SK-N-SH (cell line): ENCODE measurements around the gene AGO1. TPM values are rescaled to one million over a fixed set of nuclear protein-coding genes. Genes with fewer than 3 reads are reported as not detected.

Experiments
- CTCF ChIA-PET: fragments of 300-600, 350-600 bp; formaldehyde crosslinking; extraction: SDS; loops from one replicate; lab custom pipeline; 2021; lab: Yijun Ruan, JAX
- POLR2A ChIA-PET: fragments of 350-600 bp; sonication (Branson Sonifier 250); formaldehyde crosslinking; extraction: SDS; loops from one replicate; lab custom pipeline; 2020; ENCODE audit warnings: antibody characterized with exemption, inconsistent platforms; lab: Yijun Ruan, JAX
- DNase-seq: peaks from one replicate; pipeline ENCODE4 v3.0.0; 2012
- H2AFZ ChIP-seq: fragments of 200-600 bp; sonication (generic); 2 replicates; pipeline ENCODE4 v1.8.1; 2016; ENCODE audit warnings: antibody characterized with exemption, mild to moderate bottlenecking, low read depth
- H3F3A ChIP-seq: fragments of 200-600 bp; sonication (generic); replicated peaks from 2 replicates; pipeline ENCODE3; 2016; ENCODE audit warnings: antibody characterized with exemption, mild to moderate bottlenecking; ENCODE audit not compliant: insufficient read depth
- H3K27ac ChIP-seq, 2 experiments: fragments of 200-500 bp in 1 of 2; fragments of 200-600 bp in 1 of 2; sonication (Bioruptor generic) in 1 of 2; sonication (generic), shearing (Covaris generic) in 1 of 2; 2 replicates each; pipeline versions ENCODE4 v1.5.1 to v1.6.1; 2014 to 2016; ENCODE audit warnings: low read depth in 2 of 2, inconsistent platforms in 1 of 2, low read length in 1 of 2, mild to moderate bottlenecking in 1 of 2, mixed read lengths in 1 of 2
- H3K27me3 ChIP-seq: fragments of 200-600 bp; sonication (generic), shearing (Covaris generic); 2 replicates; pipeline ENCODE4 v1.6.1; 2016; ENCODE audit warnings: mixed run types; ENCODE audit not compliant: insufficient read depth
- H3K36me3 ChIP-seq, 2 experiments: fragments of 200-500 bp in 1 of 2; fragments of 200-600 bp in 1 of 2; sonication (Bioruptor generic) in 1 of 2; sonication (generic) in 1 of 2; replicated peaks in 1 of 2; 2 replicates each; pipeline versions ENCODE3 to v1.5.1; 2014 to 2016; ENCODE audit warnings: low read length in 1 of 2, mild to moderate bottlenecking in 1 of 2; ENCODE audit not compliant: insufficient read depth in 2 of 2, control insufficient read depth in 1 of 2
- H3K4me1 ChIP-seq, 2 experiments: fragments of 200-500 bp in 1 of 2; fragments of 200-600 bp in 1 of 2; sonication (Bioruptor generic) in 1 of 2; sonication (generic), shearing (Covaris generic) in 1 of 2; 2 replicates each; pipeline versions ENCODE4 v1.5.1 to v1.6.1; 2014 to 2016; ENCODE audit warnings: low read depth in 1 of 2, low read length in 1 of 2, mixed run types in 1 of 2; ENCODE audit not compliant: insufficient read depth in 2 of 2, control insufficient read depth in 1 of 2
- H3K4me2 ChIP-seq: fragments of 200-600 bp; sonication (generic), shearing (Covaris generic); 2 replicates; pipeline ENCODE4 v1.6.1; 2017; ENCODE audit warnings: mixed run types
- H3K4me3 ChIP-seq, 2 experiments: fragments of 200-500 bp in 1 of 2; fragments of 200-600 bp in 1 of 2; sonication (Bioruptor generic) in 1 of 2; sonication (generic), shearing (Covaris generic) in 1 of 2; 2 replicates each; pipeline versions ENCODE4 v1.5.1 to v1.8.1; 2014 to 2016; ENCODE audit warnings: low read depth in 2 of 2, inconsistent platforms in 1 of 2, low read length in 1 of 2, mild to moderate bottlenecking in 1 of 2, mixed read lengths in 1 of 2, moderate library complexity in 1 of 2
- H3K79me2 ChIP-seq: fragments of 200-600 bp; sonication (generic); 2 replicates; pipeline ENCODE4 v1.8.1; 2017; ENCODE audit warnings: mild to moderate bottlenecking; ENCODE audit not compliant: insufficient read depth
- H3K9ac ChIP-seq: fragments of 200-600 bp; sonication (generic); 2 replicates; pipeline ENCODE4 v1.6.1; 2017; ENCODE audit warnings: mixed run types
- H3K9me2 ChIP-seq: fragments of 200-600 bp; sonication (generic); 2 replicates; pipeline ENCODE4 v1.6.1; 2017; ENCODE audit warnings: mixed run types
- H3K9me3 ChIP-seq: fragments of 200-600 bp; sonication (generic); 2 replicates; pipeline ENCODE4 v1.6.1; 2017; ENCODE audit warnings: mixed run types, mild to moderate bottlenecking, moderate library complexity
- H4K20me1 ChIP-seq: fragments of 200-600 bp; sonication (generic); 2 replicates; pipeline ENCODE4 v1.6.1; 2017; ENCODE audit warnings: mild to moderate bottlenecking, mixed run types; ENCODE audit not compliant: insufficient read depth
- CHD2 ChIP-seq: fragments of 150-350 bp; IDR thresholded peaks from 2 replicates; pipeline ENCODE4 v1.6.1; 2018; ENCODE audit warnings: low read length; ENCODE audit not compliant: partially characterized antibody
- ELF1 ChIP-seq: IDR thresholded peaks from 2 replicates; pipeline ENCODE4 v1.4.0; 2012
- EP300 ChIP-seq, 2 experiments: IDR thresholded peaks; 2 replicates each; pipeline versions ENCODE4 v1.4.0 to v1.6.1; 2012; ENCODE audit warnings: borderline replicate concordance in 1 of 2, low read depth in 1 of 2, low read length in 1 of 2
- EZH2phosphoT487 ChIP-seq: fragments of 200-600 bp; sonication (generic); IDR thresholded peaks from 2 replicates; pipeline ENCODE4 v1.6.1; 2017; ENCODE audit warnings: low read depth, mixed run types, mild to moderate bottlenecking, antibody characterized with exemption, moderate library complexity, borderline replicate concordance
- MEF2A ChIP-seq: IDR thresholded peaks from 2 replicates; pipeline ENCODE4 v1.4.0; 2012; ENCODE audit warnings: low read depth, borderline replicate concordance
- NRF1 ChIP-seq: IDR thresholded peaks from 2 replicates; pipeline ENCODE4 v1.6.1; 2012; ENCODE audit warnings: low read depth, mild to moderate bottlenecking, low read length
- RCOR1 ChIP-seq: fragments of 150-350 bp; IDR thresholded peaks from 2 replicates; pipeline ENCODE4 v1.6.1; 2017; ENCODE audit warnings: antibody characterized with exemption, low read length
- SMC3 ChIP-seq: IDR thresholded peaks from 2 replicates; pipeline ENCODE4 v1.6.1; 2012; ENCODE audit warnings: low read depth, low read length, improper control_type of control experiment
- WGBS: methylation state at CpG from one replicate; pipeline ENCODE4 v1.1.6; 2017; ENCODE audit warnings: low lambda C conversion rate; 5-methylcytosine and 5-hydroxymethylcytosine counted together
- polyA plus RNA-seq, 3 experiments: library from polyadenylated mRNA; depleted of rRNA; stranded (reverse); fragments of >200 nt; gene quantifications; 2 replicates each; pipeline ENCODE4 v1.2.3, GENCODE V29; 2012
- TF ChIP-seq, protein P1 (sequence below): fragments of 150-350 bp; IDR thresholded peaks from 2 replicates; pipeline ENCODE4 v1.6.1; 2016; ENCODE audit warnings: mild to moderate bottlenecking, low read depth, low read length
- TF ChIP-seq, protein P2 (sequence below): fragments of 150-350 bp; IDR thresholded peaks from 2 replicates; pipeline ENCODE4 v1.6.1; 2017; ENCODE audit warnings: antibody characterized with exemption, low read length, low read depth, borderline replicate concordance
- TF ChIP-seq, protein P3 (sequence below): IDR thresholded peaks from 2 replicates; pipeline ENCODE4 v1.4.0; 2012; ENCODE audit warnings: low read depth, borderline replicate concordance

AGO1 gene
- polyA plus RNA-seq, 1 of the 3 experiments (the other 2 are of a cell fraction): 7.8 TPM

DNA sequence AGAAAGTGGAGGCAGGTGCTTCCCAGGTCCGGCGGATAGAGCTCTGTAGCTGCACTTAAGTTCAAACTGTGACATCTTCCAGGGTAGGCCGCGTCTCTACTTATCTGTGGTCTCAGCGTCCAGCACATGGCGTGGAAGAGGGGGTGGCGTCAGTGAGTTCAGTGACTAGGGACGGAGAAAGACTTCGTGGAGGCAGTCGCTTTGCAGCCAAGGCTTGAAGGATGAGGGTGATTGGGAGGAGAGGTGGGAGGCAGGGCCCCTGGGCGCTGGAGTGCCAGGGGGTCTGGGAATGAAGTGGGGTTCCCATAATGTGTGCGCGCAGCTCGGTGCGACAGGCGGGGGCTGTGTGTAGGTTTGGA lies 444 bp upstream of the AGO1 start (continued):
- TF ChIP-seq, protein P1, sequence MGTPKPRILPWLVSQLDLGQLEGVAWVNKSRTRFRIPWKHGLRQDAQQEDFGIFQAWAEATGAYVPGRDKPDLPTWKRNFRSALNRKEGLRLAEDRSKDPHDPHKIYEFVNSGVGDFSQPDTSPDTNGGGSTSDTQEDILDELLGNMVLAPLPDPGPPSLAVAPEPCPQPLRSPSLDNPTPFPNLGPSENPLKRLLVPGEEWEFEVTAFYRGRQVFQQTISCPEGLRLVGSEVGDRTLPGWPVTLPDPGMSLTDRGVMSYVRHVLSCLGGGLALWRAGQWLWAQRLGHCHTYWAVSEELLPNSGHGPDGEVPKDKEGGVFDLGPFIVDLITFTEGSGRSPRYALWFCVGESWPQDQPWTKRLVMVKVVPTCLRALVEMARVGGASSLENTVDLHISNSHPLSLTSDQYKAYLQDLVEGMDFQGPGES: no peak
- TF ChIP-seq, protein P2, sequence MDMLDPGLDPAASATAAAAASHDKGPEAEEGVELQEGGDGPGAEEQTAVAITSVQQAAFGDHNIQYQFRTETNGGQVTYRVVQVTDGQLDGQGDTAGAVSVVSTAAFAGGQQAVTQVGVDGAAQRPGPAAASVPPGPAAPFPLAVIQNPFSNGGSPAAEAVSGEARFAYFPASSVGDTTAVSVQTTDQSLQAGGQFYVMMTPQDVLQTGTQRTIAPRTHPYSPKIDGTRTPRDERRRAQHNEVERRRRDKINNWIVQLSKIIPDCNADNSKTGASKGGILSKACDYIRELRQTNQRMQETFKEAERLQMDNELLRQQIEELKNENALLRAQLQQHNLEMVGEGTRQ: no peak
- TF ChIP-seq RCOR1 (no peak), MEF2A (no peak), NRF1 (no peak), EZH2phosphoT487 (no peak), SMC3 (no peak), ELF1 (no peak)

GRCh38 chr1:35883635-35884101 lies 659 bp downstream of the AGO1 start:
- peak overlapping the region; percentile 40 to 86; a peak in 3 of 4 replicates for H3K27ac ChIP-seq
- peaks cover 20% of the 10 kb centered on the region for H4K20me1 ChIP-seq
- H2AFZ ChIP-seq: peak overlapping the region; percentile 89
- H3K4me3 ChIP-seq: peak overlapping the region; percentile 96 to 99
- WGBS: 0% methylated on average over 7 of the region's 29 CpGs
- peaks cover 12 to 33% of the 10 kb centered on the region in 2 experiments; a peak in 2 of 4 replicates for H3K4me1 ChIP-seq
- CTCF ChIA-PET: interaction anchor here (0.6 to 3.4 kb wide), 29 partner anchors 9 to 968 kb away, joined by 3 to 26 read pairs (median 3); partner anchors contain the start of gene AGO3
- H3K79me2 ChIP-seq: peaks cover 35% of the 10 kb centered on the region
- no peaks in the 10 kb centered on the region for H3K9me2 ChIP-seq
- H3K36me3 ChIP-seq: peaks cover 2 to 5% of the 10 kb centered on the region in 2 experiments
- H3K27me3 ChIP-seq: no peaks in the 10 kb centered on the region
- no peak for TF ChIP-seq CHD2
- no peak for TF ChIP-seq EP300 (IDR thresholded peaks at IDR 0.05; ENCODE audit: borderline replicate concordance in 1 of 2, low read depth in 1 of 2, low read length in 1 of 2)
- TF ChIP-seq, protein P3, sequence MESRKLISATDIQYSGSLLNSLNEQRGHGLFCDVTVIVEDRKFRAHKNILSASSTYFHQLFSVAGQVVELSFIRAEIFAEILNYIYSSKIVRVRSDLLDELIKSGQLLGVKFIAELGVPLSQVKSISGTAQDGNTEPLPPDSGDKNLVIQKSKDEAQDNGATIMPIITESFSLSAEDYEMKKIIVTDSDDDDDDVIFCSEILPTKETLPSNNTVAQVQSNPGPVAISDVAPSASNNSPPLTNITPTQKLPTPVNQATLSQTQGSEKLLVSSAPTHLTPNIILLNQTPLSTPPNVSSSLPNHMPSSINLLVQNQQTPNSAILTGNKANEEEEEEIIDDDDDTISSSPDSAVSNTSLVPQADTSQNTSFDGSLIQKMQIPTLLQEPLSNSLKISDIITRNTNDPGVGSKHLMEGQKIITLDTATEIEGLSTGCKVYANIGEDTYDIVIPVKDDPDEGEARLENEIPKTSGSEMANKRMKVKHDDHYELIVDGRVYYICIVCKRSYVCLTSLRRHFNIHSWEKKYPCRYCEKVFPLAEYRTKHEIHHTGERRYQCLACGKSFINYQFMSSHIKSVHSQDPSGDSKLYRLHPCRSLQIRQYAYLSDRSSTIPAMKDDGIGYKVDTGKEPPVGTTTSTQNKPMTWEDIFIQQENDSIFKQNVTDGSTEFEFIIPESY: no peak
- TF ChIP-seq NRF1: peak; percentile 71
- TF ChIP-seq, all 33 proteins: peak for 1
- Histone ChIP-seq H3K9ac (peak overlapping the region; percentile 87), H3K4me2 (peak overlapping the region; percentile 99), H3F3A (no peaks in the 10 kb centered on the region), H3K9me3 (no peaks in the 10 kb centered on the region)
- DNase-seq: peak; percentile 92
- POLR2A ChIA-PET: no interaction called here
